ENCODE results near the gene ZFYVE19.

GRCh38 chr15:40831861-40832260 is 25.0 kb downstream of the ZFYVE19 start:
- TF ChIP-seq CTCF (IDR thresholded peaks at IDR 0.05) (no peak), POLR2AphosphoS5 (IDR thresholded peaks at IDR 0.05) (no peak)
